ENCODE results near the gene HLA-F. TPM values are rescaled to one million over a fixed set of nuclear protein-coding genes. Genes with fewer than 3 reads are reported as not detected.

HLA-F gene
- total RNA-seq, 1 donor from 2014 or later = 6.8 TPM

DNA sequence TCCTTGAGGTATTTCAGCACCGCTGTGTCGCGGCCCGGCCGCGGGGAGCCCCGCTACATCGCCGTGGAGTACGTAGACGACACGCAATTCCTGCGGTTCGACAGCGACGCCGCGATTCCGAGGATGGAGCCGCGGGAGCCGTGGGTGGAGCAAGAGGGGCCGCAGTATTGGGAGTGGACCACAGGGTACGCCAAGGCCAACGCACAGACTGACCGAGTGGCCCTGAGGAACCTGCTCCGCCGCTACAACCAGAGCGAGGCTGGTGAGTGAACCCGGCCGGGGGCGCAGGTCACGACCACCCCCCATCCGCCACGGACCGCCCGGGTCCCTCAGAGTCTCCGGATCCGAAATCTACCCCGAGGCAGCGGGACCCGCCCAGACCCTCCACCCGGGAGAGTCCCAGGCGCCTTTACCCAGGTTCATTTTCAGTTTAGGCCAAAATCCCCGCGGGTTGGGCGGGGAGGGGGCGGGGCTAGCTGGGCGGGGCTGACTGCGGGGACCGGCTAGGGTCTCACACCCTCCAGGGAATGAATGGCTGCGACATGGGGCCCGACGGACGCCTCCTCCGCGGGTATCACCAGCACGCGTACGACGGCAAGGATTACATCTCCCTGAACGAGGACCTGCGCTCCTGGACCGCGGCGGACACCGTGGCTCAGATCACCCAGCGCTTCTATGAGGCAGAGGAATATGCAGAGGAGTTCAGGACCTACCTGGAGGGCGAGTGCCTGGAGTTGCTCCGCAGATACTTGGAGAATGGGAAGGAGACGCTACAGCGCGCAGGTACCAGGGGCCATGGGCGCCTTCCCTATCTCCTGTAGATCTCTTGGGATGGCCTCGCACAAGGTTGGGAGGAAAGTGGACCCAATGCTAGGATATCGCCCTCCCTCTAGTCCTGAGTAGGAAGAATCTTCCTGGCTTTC is 693 bp downstream of the HLA-F start:
- DNase-seq (ENCODE audit: low read depth) = no peak

DNA sequence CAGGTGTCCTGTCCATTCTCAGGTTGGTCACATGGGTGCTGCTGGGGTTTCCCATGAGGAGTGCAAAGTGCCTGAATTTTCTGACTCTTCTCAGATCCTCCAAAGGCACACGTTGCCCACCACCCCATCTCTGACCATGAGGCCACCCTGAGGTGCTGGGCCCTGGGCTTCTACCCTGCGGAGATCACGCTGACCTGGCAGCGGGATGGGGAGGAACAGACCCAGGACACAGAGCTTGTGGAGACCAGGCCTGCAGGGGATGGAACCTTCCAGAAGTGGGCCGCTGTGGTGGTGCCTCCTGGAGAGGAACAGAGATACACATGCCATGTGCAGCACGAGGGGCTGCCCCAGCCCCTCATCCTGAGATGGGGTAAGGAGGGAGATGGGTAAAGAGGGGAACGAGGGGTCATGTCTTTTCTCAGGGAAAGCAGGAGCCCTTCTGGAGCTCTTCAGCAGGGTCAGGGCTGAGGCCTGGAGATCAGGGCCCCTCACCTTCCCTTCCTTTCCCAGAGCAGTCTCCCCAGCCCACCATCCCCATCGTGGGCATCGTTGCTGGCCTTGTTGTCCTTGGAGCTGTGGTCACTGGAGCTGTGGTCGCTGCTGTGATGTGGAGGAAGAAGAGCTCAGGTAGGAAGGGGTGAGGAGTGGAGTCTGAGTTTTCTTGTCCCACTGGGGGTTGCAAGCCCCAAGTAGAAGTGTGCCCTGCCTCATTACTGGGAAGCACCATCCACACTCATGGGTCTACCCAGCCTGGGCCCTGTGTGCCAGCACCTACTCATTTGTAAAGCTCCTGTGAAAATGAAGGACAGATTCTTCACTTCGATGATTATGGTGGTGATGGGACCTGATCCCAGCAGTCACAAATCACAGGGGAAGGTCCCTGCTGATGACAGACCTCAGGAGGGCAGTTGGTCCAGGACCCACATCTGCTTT is 2.0 kb downstream of the HLA-F start:
- DNase-seq (ENCODE audit: low read depth) = no peak

DNA sequence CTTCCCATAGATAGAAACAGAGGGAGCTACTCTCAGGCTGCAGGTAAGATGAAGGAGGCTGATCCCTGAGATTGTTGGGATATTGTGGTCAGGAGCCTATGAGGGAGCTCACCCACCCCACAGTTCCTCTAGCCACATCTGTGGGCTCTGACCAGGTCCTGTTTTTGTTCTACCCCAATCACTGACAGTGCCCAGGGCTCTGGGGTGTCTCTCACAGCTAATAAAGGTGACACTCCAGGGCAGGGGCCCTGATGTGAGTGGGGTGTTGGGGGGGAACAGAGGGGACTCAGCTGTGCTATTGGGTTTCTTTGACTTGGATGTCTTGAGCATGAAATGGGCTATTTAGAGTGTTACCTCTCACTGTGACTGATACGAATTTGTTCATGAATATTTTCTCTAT is 2.8 kb downstream of the HLA-F start:
- no peak for DNase-seq (ENCODE audit: low read depth)

DNA sequence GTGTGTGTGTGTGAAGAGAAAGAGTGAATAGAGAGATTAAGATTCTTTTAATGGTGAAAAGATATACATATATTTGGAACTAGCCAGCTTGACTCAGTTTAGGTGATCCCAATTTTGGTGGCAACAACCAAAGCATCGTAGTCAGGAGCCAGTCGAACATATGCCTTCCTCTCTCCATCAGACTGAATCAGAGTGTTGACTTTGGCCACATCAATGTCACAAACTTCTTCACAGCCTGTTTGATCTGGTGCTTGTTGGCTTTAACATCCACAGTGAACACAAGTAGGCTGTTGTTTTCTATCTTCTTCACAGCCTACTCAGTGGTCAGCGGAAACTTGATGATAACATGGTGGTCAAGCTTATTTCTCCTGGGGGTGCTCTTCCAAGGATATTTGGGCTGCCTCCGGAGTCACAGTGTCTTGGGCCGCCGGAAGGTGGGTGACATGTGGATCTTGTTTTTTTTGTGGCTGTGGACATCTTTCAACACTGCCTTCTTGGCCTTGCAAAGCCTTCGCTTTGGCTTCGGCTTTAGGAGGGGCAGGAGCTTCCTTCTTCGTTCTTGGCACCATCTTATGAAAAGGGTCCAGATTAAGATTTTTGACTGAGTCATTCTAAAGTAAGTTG is 3.4 kb downstream of the HLA-F start:
- no peak for DNase-seq (ENCODE audit: low read depth)

DNA sequence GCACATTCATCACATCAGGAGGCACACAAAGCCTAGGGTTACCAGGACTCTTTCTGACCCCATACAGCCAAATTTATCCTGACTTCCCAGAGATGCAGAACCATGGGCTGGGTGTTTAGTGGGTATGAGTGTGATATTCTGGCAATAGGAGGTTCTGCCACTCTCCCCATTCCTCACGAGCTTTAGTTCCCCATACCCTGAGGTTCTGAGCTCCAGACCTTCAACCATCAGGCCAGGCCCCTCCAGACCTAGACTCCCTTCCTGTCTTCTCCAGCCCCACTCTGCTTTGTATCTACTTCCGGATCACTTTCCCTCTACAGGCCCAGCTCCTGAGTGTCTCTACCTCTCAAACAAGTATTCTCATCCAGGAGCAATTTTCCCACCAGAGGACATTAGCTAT is 4.4 kb downstream of the HLA-F start:
- DNase-seq (ENCODE audit: low read depth) = no peak

DNA sequence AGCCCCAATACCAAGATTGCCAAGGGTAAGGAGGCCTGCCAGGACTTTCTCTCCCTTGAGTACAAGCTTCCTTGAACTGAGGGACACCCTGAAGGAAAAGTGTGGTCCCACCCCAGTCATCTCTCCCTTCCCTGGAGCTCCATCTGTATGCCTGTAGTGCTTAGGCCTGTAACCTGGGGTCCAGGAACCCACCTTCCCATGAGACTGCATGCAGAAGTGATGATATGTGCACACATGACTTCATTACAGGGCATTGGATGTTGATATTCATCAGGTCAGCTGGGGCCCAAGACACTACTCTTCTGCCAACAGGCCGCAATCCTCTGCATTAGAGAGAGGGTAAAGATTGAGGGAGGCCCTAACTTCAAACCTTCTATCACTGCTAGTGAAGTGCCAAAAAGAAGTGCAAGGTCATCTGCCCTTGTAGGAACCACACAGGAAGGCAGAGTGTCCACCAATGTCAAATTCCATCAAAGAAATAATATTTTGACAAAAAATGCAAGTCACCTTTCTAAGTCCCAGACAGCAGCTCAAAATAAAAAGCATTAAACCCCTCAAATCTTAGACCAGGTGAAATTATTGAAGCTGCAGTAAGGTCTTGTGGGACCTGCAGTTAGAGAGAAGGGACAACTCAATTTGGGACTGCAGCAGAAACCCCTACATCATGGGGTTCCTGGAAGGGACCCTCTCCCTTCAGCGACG is 5.1 kb downstream of the HLA-F start:
- no peak for DNase-seq (ENCODE audit: low read depth)

DNA sequence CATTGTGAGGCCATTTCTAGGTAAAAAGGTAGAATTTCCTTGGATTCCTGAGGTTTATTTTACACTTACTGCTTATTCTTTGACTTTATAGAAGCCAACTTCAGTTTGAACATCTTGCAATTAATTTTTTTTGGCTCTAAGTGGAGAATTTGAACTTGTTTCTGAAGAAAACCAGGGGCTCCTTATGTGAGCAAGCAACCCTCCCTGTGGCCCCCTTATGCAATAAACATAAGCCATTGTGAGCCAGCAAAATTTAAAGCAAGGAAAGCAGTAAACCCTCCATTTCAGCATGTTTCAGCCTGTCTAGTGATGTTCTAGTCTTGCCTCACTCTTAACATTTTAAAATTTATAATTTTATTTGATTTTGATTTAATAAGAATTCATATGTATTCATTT is 5.6 kb downstream of the HLA-F start:
- no peak for DNase-seq (ENCODE audit: low read depth)

DNA sequence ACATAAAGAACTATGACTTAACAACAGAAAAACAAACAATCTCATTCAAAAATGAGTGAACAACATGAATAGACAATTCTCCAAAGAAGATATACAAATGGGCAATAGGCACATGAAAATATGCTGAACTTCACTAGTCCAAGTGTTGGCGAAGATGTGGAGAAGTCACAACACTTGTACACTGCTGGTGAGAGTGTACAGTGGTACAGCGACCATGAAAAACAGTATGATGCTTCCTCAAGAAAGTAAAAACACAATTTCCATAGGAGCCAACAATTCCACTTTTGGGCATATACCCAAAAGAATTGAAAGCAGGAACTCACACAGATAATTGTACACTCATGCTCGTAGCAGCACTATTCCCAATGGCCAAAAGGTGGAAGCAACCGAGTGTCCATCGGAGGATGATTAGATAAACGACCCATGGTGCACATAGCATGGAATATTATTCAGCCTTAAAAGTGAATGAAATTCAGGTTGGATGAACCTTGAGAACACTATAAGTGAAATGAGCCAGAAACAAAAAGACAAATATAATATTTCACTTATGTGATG is 6.6 kb downstream of the HLA-F start:
- DNase-seq (ENCODE audit: low read depth) = no peak

DNA sequence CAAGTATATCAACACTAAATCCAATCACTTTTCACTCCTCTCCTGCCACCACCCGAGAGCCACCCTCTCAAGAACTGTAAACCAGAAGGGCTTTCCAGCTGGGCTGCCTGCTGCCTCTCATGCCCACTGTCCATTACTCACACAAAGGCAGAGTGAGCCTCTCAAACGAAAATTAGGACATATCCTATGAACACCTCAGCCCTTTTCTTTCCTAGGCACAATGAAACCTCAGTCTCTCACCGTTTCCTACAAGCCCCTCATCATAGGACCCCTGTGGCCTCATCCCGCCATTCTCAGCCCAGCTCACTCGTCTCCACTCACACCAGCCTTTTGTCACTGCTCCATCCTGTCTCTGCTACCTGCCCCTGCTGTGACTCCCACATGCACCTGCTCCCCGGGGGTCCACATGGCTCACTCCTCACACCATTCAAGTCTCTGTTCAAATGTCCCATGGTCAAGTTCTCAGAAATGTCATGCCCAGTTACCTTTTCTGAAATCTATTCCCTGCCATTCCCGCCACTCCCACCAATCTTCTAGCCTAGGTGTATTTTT is 7.4 kb downstream of the HLA-F start:
- no peak for DNase-seq (ENCODE audit: low read depth)

DNA sequence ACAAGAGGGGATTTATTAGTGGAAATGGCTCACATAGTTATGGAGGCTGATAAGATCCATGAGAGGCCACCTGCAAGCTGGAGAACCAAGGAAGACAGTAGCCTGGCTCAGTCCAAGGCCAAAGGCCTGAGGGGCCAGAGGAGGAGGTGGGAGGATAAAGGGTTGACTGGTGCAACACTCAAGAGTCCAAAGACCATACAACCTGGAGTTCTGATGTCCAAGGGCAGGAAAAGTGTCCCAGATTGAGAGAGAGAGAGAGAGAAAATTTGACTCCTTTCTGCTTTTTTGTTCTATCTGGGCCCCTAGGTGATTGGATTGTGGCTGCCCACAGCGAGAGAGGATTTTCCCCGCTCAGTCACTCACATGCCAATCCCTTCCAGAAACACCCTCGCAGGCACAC is 8.0 kb downstream of the HLA-F start:
- no peak for DNase-seq (ENCODE audit: low read depth)

DNA sequence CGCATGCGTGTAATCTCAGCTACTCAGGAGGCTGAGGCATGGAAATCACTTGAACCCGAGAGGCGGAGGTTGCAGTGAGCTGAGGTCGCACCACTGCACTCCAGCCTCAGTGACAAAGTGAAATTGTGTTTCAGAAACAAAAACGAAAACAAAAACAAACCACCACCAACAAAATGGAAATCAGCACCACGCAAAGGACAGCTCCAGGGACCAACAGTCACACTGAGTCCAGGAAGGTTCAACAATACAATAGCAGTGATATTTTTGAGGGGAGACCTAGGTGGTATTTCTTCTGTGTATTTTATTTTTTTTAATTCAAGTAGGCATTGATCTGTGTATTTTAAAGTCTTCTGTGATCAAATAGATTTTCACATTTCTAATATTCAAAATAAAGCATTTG is 9.8 kb downstream of the HLA-F start:
- DNase-seq (ENCODE audit: low read depth) = no peak

DNA sequence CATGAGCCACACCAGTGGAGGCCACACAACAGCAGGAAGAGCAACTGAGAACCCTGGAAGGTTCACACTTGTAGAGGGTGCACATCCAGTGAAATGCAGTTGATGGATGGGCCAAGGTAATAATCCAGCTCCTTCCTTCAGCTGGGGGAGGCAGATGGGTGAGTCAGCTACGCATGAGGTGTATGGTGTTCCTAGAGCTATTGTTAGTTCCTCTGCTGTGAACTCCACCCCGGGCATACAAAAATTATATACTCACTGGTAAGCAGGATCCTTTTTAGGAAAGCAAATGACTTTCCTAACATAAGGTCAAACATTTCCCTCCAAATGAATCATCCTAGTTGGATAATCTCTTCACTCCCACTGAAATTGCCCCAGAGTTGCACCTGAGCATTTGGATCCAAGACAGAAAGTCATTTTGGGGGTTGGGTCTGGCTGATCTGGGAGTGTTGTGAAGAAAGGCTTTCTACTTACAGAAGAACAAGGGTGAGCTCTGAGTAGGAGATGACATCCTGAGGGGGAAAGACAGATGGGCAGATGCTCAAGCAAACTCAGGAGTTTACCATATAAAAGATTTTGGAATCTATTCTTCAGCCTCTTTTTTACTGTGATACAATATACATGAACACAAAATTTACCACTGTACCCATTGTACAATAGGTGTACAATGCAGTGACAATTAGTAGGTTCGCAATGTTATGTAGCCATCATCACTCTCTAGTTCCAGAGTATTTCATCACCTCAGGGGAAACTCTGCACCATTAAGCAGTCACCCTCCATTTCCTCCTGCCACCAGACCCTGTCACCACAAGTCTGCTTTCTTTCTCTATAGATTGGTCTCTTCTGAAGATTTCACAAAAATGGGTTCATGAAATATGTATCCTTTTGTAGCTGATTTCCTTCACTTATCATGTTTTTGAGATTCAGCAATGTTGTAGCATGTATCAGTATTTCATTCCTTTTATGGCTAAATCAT is 11.1 kb downstream of the HLA-F start:
- no peak for DNase-seq (ENCODE audit: low read depth)

DNA sequence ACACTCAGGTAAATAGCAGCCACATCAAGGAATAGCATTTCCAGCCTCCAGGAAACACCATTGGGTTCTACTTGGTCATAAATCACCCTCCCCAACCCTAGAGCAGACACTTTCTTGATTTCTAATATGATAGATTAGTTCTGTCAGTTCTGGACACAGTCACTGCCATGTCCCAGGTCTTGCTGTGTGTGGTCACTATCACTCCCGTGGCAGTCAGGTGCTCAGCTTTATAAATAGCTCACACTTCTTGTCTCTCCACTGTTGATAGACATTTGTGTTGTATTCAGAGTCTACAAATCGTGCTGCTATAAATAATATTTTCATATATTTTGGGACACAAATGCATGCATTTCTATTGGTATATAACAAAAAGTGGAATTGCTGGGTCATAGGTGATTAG is 13.3 kb downstream of the HLA-F start:
- DNase-seq (ENCODE audit: low read depth) = no peak

DNA sequence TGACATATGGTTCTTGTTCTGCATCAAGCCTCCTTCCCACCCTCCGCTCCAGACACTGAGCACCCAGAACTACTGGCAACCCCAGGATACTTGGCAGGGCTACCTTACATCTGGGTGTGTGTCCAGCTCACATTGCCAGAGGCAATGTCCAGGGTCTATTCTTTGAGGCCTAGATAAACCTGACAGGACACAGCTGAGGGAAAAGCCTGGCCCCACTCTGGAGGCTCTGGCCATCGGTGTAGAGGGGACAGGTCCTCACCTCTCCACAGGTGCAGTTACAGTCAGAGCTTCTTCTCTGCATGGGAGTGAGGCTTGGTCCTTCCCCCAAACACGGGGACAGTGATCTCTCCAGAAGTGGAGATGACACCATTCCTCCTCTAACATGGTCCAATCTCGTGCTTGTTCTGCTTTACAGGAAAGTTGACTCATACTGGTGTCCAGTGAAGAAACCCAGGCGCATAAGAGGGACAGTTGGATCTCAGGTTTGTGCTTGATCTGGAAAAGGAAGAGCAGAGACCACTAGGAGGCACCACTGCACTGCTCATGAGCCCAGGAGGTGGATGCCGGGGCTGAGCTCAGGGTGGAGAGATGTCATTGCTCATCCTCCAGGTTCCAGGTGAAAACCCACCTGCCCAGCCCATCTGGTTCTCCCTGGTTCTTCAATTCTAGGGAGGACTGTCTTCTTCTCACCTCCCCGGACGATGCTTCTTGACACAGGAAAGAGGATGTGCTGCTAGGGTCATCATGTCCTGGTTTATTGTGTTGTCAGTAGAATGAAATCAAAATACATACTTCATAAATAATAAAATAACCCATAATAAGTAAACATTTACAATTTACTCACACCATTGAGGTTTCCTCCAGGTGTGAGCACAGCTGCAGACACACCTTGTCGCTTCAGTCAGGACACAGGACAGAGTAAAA is 14.7 kb downstream of the HLA-F start:
- peak; percentile 57 for DNase-seq (ENCODE audit: low read depth)

DNA sequence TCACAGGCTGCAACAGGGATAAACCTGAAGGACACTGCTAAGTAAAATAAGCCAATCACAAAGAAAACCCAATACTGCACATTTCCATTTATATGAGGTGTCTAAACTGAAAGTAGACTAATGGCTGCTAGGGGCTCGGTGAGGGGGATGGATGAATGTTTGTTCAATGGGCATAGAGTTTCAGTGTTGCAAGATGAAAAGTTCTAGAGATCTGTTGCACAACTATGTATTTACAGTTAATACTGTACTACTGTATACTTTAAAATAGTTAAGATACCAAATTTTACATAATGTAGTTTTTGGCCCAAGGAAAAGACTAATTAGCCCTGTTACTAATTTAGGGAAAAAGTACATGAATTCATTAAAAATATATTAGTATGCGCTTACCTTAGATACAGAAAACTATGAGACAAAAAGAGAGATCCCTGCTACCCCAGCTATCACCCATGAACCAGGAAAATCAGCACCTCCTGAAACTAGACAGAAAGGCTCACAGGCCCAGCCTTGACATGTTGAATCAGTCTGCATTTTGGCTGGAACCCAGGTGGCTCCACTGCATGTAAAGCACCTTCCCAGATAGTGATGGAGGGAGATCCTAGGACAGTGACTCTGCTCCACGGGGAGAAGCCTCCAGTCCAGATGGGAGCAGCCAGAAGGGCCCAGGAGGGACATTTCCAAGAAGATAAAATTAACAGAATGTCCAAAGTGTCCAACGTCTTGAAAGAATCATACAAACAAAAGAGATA is 16.1 kb downstream of the HLA-F start:
- no peak for DNase-seq (ENCODE audit: low read depth)

DNA sequence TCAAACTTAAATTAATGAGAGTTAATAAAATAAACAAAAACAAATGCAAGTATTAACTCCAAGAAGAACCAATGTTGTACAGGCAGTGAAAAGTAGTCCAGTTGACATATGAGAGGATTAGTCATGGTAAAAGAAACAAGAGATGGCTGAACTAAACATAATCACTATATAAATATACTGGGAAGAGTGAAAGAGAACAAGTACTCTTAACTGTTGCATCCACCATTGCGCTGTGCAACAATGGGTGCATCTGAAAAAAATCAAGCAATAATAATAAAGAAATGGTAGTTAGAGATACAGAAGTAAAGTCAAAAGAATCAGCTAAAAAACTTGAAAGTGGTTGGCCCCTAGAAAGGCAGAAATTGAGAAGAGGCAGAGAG is 16.6 kb downstream of the HLA-F start:
- DNase-seq (ENCODE audit: low read depth) = no peak

DNA sequence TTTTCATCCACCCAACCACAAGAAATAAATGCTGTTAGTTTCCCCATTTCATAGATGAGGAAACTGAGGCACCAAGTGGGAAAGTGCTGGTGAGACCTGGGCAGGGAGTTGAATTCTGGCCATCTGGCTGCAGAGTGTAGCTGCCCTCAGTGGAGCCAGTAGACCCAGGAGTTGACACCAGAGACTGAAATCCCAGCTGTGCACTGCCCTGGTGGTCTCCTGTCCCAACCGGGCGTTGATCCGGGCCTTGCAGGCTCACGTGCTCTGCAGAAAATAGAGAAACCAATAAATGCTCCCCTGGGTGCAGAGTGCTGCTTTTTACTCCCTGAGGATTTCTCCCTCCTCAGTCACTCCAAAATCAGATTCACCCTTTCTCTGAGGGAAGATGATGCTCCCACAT is 18.4 kb downstream of the HLA-F start:
- no peak for DNase-seq (ENCODE audit: low read depth)

DNA sequence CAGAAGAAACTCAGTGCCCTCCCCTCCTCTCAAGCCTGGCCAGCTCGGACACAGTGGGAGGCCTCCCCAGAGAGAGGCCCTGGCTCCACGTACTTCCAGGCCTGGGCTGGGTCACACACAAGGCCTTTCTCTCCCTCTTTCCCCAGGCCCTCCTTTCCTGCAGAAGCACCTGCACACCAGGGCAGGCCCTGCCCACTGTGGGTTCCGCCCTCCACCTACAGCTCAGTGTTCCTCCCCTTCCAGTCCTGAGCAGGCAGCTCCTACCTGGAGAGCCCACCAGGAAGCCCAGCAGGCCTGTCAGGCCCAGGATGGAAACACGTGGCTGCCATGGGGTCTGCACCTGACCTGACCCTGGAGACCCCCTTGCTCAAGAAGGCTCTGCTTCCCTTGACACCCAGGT is 18.9 kb downstream of the HLA-F start:
- no peak for DNase-seq (ENCODE audit: low read depth)
